ENCODE data around the gene CSRNP2. TPM values are rescaled to one million over a fixed set of nuclear protein-coding genes. Genes with fewer than 3 reads are reported as not detected.

Gene CSRNP2
- total and polyA plus RNA-seq, 2 of the 13 experiments (the other 11 are each of a cell fraction or from before 2014, with no cell fraction given) = 4.8 to 7.3 TPM

DNA sequence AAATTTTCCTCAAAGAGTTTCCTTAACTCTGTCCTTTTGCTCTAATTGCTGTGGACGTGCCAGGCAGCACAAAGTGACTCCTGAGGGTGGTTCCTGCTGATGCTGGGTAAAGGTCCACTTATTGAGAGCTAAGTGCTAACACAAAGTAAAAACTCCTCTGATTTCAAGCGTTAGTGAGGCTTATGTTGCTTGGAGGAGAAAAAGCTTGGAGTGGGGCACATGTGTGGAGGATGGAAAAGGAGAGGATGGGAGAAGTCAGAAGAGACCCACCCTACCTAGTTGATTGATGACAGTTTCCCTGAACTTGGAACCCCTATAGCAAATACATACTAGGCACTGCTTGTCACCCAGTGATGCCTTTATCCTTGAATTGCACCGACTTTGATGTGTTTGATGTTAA lies 47.1 kb downstream of the CSRNP2 start (continued):
- peak; percentile 75 for TF ChIP-seq RARA (CRISPR knock-in tag; IDR thresholded peaks at IDR 0.05)
- TF ChIP-seq ZNF615 (CRISPR knock-in tag; IDR thresholded peaks at IDR 0.05; ENCODE audit: borderline replicate concordance) = no peak
- no peak for TF ChIP-seq MXD4 (CRISPR knock-in tag; IDR thresholded peaks at IDR 0.05)
- TF ChIP-seq, protein P1, sequence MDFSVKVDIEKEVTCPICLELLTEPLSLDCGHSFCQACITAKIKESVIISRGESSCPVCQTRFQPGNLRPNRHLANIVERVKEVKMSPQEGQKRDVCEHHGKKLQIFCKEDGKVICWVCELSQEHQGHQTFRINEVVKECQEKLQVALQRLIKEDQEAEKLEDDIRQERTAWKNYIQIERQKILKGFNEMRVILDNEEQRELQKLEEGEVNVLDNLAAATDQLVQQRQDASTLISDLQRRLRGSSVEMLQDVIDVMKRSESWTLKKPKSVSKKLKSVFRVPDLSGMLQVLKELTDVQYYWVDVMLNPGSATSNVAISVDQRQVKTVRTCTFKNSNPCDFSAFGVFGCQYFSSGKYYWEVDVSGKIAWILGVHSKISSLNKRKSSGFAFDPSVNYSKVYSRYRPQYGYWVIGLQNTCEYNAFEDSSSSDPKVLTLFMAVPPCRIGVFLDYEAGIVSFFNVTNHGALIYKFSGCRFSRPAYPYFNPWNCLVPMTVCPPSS (IDR thresholded peaks at IDR 0.05) = no peak
- no peak for TF ChIP-seq SOX13 (IDR thresholded peaks at IDR 0.05)
- TF ChIP-seq SOX13 (CRISPR knock-in tag; conservative IDR thresholded peaks at IDR 0.05 in 1 of 2, IDR thresholded peaks at IDR 0.05 in 1 of 2) = no peak
- TF ChIP-seq, protein P2, sequence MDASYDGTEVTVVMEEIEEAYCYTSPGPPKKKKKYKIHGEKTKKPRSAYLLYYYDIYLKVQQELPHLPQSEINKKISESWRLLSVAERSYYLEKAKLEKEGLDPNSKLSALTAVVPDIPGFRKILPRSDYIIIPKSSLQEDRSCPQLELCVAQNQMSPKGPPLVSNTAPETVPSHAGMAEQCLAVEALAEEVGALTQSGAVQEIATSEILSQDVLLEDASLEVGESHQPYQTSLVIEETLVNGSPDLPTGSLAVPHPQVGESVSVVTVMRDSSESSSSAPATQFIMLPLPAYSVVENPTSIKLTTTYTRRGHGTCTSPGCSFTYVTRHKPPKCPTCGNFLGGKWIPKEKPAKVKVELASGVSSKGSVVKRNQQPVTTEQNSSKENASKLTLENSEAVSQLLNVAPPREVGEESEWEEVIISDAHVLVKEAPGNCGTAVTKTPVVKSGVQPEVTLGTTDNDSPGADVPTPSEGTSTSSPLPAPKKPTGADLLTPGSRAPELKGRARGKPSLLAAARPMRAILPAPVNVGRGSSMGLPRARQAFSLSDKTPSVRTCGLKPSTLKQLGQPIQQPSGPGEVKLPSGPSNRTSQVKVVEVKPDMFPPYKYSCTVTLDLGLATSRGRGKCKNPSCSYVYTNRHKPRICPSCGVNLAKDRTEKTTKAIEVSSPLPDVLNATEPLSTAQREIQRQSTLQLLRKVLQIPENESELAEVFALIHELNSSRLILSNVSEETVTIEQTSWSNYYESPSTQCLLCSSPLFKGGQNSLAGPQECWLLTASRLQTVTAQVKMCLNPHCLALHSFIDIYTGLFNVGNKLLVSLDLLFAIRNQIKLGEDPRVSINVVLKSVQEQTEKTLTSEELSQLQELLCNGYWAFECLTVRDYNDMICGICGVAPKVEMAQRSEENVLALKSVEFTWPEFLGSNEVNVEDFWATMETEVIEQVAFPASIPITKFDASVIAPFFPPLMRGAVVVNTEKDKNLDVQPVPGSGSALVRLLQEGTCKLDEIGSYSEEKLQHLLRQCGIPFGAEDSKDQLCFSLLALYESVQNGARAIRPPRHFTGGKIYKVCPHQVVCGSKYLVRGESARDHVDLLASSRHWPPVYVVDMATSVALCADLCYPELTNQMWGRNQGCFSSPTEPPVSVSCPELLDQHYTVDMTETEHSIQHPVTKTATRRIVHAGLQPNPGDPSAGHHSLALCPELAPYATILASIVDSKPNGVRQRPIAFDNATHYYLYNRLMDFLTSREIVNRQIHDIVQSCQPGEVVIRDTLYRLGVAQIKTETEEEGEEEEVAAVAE (CRISPR knock-in tag; IDR thresholded peaks at IDR 0.05; ENCODE audit: borderline replicate concordance) = no peak
- no peak for TF ChIP-seq ZNF670 (CRISPR knock-in tag; IDR thresholded peaks at IDR 0.05; ENCODE audit: borderline replicate concordance)
- peak; percentile 94 for TF ChIP-seq MEIS2 (CRISPR knock-in tag; IDR thresholded peaks at IDR 0.05)
- no peak for TF ChIP-seq ZSCAN31 (CRISPR knock-in tag; IDR thresholded peaks at IDR 0.05; ENCODE audit: low read depth)
- TF ChIP-seq, protein P3, sequence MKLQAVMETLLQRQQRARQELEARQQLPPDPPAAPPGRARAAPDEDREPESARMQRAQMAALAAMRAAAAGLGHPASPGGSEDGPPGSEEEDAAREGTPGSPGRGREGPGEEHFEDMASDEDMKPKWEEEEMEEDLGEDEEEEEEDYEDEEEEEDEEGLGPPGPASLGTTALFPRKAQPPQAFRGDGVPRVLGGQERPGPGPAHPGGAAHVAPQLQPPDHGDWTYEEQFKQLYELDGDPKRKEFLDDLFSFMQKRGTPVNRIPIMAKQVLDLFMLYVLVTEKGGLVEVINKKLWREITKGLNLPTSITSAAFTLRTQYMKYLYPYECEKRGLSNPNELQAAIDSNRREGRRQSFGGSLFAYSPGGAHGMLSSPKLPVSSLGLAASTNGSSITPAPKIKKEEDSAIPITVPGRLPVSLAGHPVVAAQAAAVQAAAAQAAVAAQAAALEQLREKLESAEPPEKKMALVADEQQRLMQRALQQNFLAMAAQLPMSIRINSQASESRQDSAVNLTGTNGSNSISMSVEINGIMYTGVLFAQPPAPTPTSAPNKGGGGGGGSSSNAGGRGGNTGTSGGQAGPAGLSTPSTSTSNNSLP (IDR thresholded peaks at IDR 0.05; ENCODE audit: low read depth, low read length) = no peak
- no peak for TF ChIP-seq ZNF598 (CRISPR knock-in tag; IDR thresholded peaks at IDR 0.05; ENCODE audit: borderline replicate concordance)
- peak; percentile 48; the same call in 1 of the 2 replicates for TF ChIP-seq HOXD1 (CRISPR knock-in tag; IDR thresholded peaks at IDR 0.05)
- no peak for TF ChIP-seq HNRNPL (IDR thresholded peaks at IDR 0.05; ENCODE audit: low read depth, low read length)
- TF ChIP-seq ZSCAN12 (CRISPR knock-in tag; IDR thresholded peaks at IDR 0.05) = no peak
- TF ChIP-seq KAT2B (IDR thresholded peaks at IDR 0.05; ENCODE audit: borderline replicate concordance, low read depth, low read length) = no peak
- no peak for TF ChIP-seq ETV5 (CRISPR knock-in tag; IDR thresholded peaks at IDR 0.05; ENCODE audit: borderline replicate concordance)
- no peak for TF ChIP-seq ZNF44 (CRISPR knock-in tag; IDR thresholded peaks at IDR 0.05)
- no peak for TF ChIP-seq ZSCAN21 (CRISPR knock-in tag; IDR thresholded peaks at IDR 0.05; ENCODE audit: borderline replicate concordance)
- TF ChIP-seq CREM (IDR thresholded peaks at IDR 0.05) = peak; percentile 36; the same call in 1 of the 2 replicates
- no peak for TF ChIP-seq CREM (CRISPR knock-in tag; IDR thresholded peaks at IDR 0.05)
- TF ChIP-seq THAP11 (CRISPR knock-in tag; IDR thresholded peaks at IDR 0.05) = no peak
- no peak for TF ChIP-seq ZNF709 (CRISPR knock-in tag; IDR thresholded peaks at IDR 0.05)
- 0 out of 2 replicates have a peak, but pooled peaks have one; percentile 15 for TF ChIP-seq MED1 (CRISPR knock-in tag; IDR thresholded peaks at IDR 0.05)
- 0 out of 2 replicates have a peak, but pooled peaks have one; percentile 43 for TF ChIP-seq ERF (CRISPR knock-in tag; IDR thresholded peaks at IDR 0.05)
- TF ChIP-seq SSRP1 (CRISPR knock-in tag; IDR thresholded peaks at IDR 0.05) = no peak
- TF ChIP-seq TCF7 (IDR thresholded peaks at IDR 0.05; ENCODE audit: low read depth) = peak; percentile 61; the same call in 1 of the 2 replicates

All from HepG2 (cell line).